ENCODE measurements around the gene HAGH. TPM values are rescaled to one million over a fixed set of nuclear protein-coding genes. Genes with fewer than 3 reads are reported as not detected.

Gene HAGH
- total RNA-seq, 6 experiments from 2014 or later, result 77.9 to 161 (median 143) TPM

DNA sequence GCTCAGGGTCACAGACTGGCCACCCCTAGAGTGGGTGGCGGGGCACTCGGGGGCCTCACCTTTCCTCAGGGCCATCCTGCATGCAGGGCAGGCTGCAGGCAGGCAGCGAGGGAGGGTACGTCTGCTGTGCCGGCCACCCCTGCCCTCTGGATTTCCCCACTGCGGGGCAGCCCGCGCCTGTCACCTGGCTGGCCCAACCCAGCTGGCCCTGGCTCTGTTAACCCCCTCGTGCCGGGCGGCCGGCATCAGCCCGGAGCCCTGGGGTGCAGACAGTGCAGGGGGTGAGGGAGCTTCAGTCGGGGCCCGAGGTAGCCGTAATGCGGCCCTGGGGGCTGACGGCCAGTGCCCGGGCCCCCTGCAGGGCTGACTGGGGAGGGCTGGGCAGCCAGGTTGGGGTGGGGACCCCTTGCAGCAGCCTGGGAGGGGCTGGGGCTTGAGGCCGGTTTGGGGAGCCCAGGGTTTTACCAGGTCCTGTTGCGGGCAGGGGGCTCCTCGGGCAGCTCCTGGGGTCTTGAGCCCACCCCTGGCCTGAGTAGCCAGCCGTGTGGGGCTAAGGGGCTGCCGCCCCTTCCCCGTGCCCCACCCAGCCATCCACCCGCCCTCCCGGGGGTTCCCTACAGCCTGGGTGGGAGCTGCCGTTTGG lies 32.9 kb downstream of the HAGH start, which contains the start of gene IGFALS:
Gene IGFALS, minus strand, starts transcription at position 128 of the 643 bp plus-strand sequence. Its CDS starts 53 bp downstream, at position 75.
- no CpG with 5 or more reads among the region's 28 CpGs for WGBS (ENCODE audit: insufficient coverage, low coverage, low lambda C conversion rate, missing lambda C conversion rate)
- ATAC-seq, result peak; percentile 77 to 80 (median 79)
- Histone ChIP-seq H3K9me3 (no peaks in the 10 kb centered on the region), H3K27me3 (no peaks in the 10 kb centered on the region), H3K4me1 (peaks cover 0 to 38% (median 6%) of the 10 kb centered on the region in 4 donors), H3K4me3 (peak within 1 kb of the TSS; percentile 45 to 74 (median 73)), H3K36me3 (peaks cover 0 to 14% (median 6%) of the 10 kb centered on the region in 4 donors), H3K27ac (peak within 1 kb of the TSS; percentile 47 to 78 (median 73))
- intact Hi-C loops (cut with DNase I), result no loop called here
- DNase-seq, result peak; percentile 83 to 89 (median 89)
- TF ChIP-seq POLR2A (IDR thresholded peaks at IDR 0.05) (no peak), CTCF (IDR thresholded peaks at IDR 0.05) (no peak)

- WGBS (ENCODE audit: insufficient coverage, low coverage, low lambda C conversion rate, missing lambda C conversion rate), result 48% methylated on average over 9 of the region's 33 CpGs
- intact Hi-C loops (cut with DNase I), result no loop called here
- Histone ChIP-seq H3K4me1 (peaks cover 0 to 38% (median 6%) of the 10 kb centered on the region in 4 donors), H3K36me3 (peaks cover 0 to 14% (median 7%) of the 10 kb centered on the region in 4 donors), H3K4me3 (peak overlapping the region; percentile 45 to 74 (median 73)), H3K27me3 (no peaks in the 10 kb centered on the region), H3K9me3 (no peaks in the 10 kb centered on the region), H3K27ac (peak overlapping the region in 2 of 3 donors; percentile 73 to 78)
- peak in 2 of 3 donors; percentile 27 to 50 for DNase-seq
- peak in 3 of 4 donors; percentile 1 to 3 (median 3) for ATAC-seq
- TF ChIP-seq POLR2A (IDR thresholded peaks at IDR 0.05), result no peak
- no peak for TF ChIP-seq CTCF (IDR thresholded peaks at IDR 0.05)
These were observed 33.6 kb downstream of the HAGH start for GRCh38 chr16:1792836-1793577.

GRCh38 chr16:1791943-1792812 lies 34.4 kb downstream of the HAGH start:
- peak; percentile 69 to 88 (median 88) for DNase-seq
- TF ChIP-seq POLR2A (IDR thresholded peaks at IDR 0.05) (no peak), CTCF (IDR thresholded peaks at IDR 0.05) (peak in 1 of 4 donors; percentile 13)
- H3K27me3 ChIP-seq, result no peaks in the 10 kb centered on the region
- H3K27ac ChIP-seq, result peak overlapping the region in 2 of 3 donors; percentile 73 to 78
- H3K4me3 ChIP-seq, result peak overlapping the region in 2 of 3 donors; percentile 73 to 74
- H3K36me3 ChIP-seq, result peaks cover 0 to 14% (median 7%) of the 10 kb centered on the region in 4 donors
- intact Hi-C loops (cut with DNase I), result no loop called here
- WGBS (ENCODE audit: insufficient coverage, low coverage, low lambda C conversion rate, missing lambda C conversion rate), result 20% methylated on average over 1 of the region's 59 CpGs
- peak; percentile 45 to 73 (median 63) for ATAC-seq
- no peaks in the 10 kb centered on the region for H3K9me3 ChIP-seq
- peaks cover 0 to 38% (median 6%) of the 10 kb centered on the region in 4 donors for H3K4me1 ChIP-seq

DNA sequence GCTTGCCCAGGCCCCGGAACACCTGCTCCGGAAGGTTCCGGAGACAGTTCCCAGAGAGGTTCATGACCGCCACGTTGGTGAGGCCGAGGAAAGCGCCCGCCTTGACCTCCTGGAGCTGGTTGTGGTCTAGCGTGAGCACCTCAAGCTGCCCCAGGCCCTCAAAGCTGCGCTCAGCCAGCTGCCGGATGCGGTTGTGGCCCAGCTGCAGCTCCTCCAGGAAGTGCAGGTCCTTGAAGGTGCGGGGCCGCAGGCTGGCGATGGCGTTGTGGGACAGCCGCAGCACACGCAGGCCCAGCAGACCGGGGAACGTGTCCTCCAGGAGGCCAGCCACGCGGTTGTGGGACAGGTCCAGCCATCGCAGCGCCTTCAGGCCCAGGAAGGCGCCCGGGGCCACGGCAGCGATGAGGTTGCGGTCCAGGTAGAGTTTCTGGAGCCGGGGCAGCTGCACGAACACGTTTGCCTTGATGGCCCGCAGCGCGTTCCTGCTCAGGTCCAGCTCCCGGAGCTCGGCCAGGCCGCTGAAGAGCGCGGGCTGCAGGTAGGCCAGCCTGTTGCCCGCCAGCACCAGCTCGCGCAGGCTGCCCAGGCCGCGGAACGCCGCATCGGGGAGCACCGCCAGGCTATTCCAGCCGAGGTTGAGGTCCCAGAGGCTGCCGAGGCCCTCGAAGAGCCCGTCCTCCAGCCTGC lies 35.2 kb downstream of the HAGH start:
- no peak overlapping the region for H3K27ac ChIP-seq
- no peaks in the 10 kb centered on the region for H3K27me3 ChIP-seq
- H3K36me3 ChIP-seq, result peaks cover 0 to 14% (median 7%) of the 10 kb centered on the region in 4 donors
- H3K4me3 ChIP-seq, result no peak overlapping the region
- peaks cover 0 to 38% (median 6%) of the 10 kb centered on the region in 4 donors for H3K4me1 ChIP-seq
- DNase-seq (peak in 1 of 3 donors; percentile 58), ATAC-seq (no peak)
- H3K9me3 ChIP-seq, result no peaks in the 10 kb centered on the region
- intact Hi-C loops (cut with DNase I), result no loop called here
- TF ChIP-seq CTCF (IDR thresholded peaks at IDR 0.05) (no peak), POLR2A (IDR thresholded peaks at IDR 0.05) (no peak)
- no CpG with 5 or more reads among the region's 53 CpGs for WGBS (ENCODE audit: insufficient coverage, low coverage, low lambda C conversion rate, missing lambda C conversion rate)

Measured in right lobe of liver (tissue), 6 donors.